ENCODE results near the gene HS1BP3. TPM values are rescaled to one million over a fixed set of nuclear protein-coding genes. Genes with fewer than 3 reads are reported as not detected.

HS1BP3 gene
- total RNA-seq, 2 donors from 2014 or later = 5.8 to 9.3 TPM

DNA sequence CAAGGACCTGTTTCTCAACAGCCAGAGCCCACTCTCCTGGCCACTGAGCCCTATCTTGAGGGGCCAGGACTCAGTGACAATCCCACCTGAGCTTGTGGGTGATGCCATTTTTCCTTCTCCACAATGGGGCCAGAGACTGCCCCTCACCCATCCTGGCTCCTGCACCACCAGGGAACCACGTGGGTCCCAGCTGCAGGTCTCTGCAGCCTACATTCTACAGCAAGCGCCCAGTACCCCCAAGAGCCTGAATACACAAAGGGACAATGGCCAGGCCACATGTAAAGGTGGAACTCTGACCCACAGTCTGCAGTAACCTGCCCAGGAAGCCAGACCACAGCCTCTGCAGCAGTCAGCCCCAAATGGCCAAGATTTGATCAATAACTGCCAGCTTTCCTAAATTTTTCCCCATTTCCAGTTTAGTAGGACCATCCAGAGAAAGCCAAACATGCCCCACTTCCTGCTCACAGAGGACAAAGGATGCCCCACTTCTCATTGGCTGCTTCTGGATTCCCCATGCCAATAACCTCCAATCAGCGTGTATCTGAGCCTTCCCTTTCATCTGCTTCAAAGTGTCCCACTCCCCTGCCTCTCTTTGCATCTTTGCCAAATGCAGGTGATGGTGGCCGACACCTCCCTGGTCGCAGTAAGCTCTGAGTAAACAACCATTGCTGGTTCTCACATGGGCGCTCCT is 19.1 kb downstream of the HS1BP3 start:
- H3K9me3 Mint-ChIP-seq = no peaks in the 10 kb centered on the region
- H3K36me3 Mint-ChIP-seq = no peaks in the 10 kb centered on the region
- peaks cover 0 to 11% of the 10 kb centered on the region in 2 donors for H3K4me1 Mint-ChIP-seq (ENCODE audit: low read depth in 2 of 2)
- no peak overlapping the region for H3K4me3 Mint-ChIP-seq
- H3K27ac Mint-ChIP-seq = no peak overlapping the region
- ATAC-seq = no peak
- no peaks in the 10 kb centered on the region for H3K27me3 Mint-ChIP-seq
- no peak for DNase-seq (ENCODE audit: low spot score)

DNA sequence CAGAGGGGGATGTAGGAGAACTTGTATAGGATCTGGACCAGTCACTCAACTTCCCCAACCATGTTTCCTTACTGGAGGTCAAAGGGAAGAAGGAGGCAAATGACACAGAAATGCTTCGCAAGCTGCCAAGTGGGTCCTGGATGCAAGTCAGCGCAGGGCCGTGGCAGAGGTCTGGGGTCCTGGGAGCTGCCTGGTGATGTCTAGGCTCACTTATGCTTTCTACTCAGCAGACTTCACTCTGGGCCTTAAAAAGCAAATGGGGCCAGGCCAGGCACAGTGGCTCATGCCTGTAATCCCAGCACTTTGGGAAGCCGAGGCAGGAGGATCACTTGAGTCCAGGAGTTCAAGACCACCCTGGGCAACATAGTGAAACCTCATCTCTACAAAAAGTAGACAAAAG is 19.9 kb downstream of the HS1BP3 start:
- Mint-ChIP-seq H3K9me3 (no peaks in the 10 kb centered on the region), H3K36me3 (no peaks in the 10 kb centered on the region), H3K4me3 (no peak overlapping the region), H3K4me1 (ENCODE audit: low read depth in 2 of 2) (peaks cover 0 to 10% of the 10 kb centered on the region in 2 donors), H3K27me3 (no peaks in the 10 kb centered on the region), H3K27ac (no peak overlapping the region)
- DNase-seq (ENCODE audit: low spot score) (no peak), ATAC-seq (no peak)

DNA sequence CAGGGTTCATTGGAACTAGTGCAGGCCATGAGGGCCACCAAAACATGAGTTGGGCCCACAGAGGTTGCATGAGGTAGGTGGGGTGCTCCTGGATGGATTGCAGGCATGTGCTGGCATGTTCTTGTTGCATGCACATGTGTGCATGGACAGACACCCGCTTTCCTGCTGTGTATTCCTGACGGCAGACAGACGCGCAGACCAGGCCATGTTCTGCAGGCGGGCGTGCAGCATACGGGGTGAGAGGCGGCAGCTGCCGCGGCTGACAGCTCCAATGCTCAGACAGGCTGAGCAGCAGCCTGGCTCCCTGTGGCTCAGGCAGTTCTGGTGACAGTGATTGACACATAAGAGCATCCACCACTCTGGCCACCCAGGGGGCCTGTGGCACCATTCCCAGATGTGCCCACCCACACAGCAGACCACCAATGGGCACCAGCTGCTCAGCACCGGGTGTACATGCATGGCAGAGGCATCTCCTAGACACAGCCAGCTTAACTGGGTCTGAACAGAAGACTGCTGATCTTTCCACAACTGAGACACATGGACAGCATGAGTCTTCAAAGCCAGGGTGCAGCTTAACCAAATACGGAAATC is 21.2 kb downstream of the HS1BP3 start:
- no peaks in the 10 kb centered on the region for H3K36me3 Mint-ChIP-seq
- no peaks in the 10 kb centered on the region for H3K27me3 Mint-ChIP-seq
- H3K27ac Mint-ChIP-seq = no peak overlapping the region
- peaks cover 0 to 5% of the 10 kb centered on the region in 2 donors for H3K4me1 Mint-ChIP-seq (ENCODE audit: low read depth in 2 of 2)
- ATAC-seq (no peak), DNase-seq (ENCODE audit: low spot score) (no peak)
- no peaks in the 10 kb centered on the region for H3K9me3 Mint-ChIP-seq
- H3K4me3 Mint-ChIP-seq = no peak overlapping the region

DNA sequence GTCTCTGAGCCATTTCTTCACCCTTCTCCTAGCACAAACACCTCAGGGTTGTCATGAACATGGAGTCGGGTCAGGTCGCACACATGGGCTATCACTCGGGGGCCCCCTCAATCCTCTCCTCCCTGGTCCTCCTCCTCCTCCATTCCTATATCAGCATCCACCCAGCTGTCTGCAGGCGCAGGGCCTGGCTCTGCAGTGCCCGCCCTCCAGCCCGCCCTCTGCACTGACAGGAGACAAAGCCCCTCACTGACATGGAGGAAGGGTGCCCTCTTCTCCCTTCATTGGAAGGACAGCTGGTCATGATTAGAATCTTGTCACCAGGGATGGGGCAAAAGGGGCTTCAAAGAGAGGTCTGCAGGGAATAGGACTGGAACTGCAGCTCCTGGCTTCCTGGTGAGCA is 21.7 kb downstream of the HS1BP3 start:
- ATAC-seq (no peak), DNase-seq (ENCODE audit: low spot score) (no peak)
- H3K27ac Mint-ChIP-seq = no peak overlapping the region
- no peaks in the 10 kb centered on the region for H3K9me3 Mint-ChIP-seq
- H3K4me3 Mint-ChIP-seq = no peak overlapping the region
- H3K4me1 Mint-ChIP-seq (ENCODE audit: low read depth in 2 of 2) = peaks cover 0 to 4% of the 10 kb centered on the region in 2 donors
- H3K36me3 Mint-ChIP-seq = no peaks in the 10 kb centered on the region
- no peaks in the 10 kb centered on the region for H3K27me3 Mint-ChIP-seq

DNA sequence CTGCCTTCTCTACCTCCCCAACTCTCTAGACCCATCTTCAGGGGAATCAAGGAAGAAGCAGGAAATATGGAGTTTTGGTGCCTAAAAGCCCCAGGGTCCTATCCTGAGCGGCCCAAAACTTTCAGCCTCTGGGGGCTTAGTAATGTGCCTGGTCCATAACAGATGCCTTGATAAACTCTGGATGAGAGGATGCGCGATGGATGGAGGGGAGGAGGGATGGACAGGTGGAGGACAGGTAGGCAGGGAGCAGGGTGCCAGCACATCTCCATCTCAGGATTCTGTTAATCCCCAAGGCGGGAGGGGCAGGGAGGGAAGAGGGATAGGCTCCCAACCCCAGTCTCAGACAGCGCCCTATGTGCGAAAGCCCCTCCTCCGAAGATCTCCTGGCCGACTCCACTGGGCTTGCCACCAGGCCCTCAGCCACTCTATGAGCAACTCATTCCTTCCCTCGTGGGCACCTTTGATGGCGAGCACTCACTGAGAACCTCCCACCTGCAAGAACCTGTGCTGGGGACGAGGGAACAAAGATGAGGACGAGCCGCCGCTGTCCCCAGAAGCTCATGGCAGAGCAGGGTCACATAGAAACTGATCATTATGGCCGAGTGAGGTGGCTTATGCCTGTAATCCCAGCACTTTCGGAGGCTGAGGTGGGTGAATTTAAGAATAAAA is 23.1 kb downstream of the HS1BP3 start:
- Mint-ChIP-seq H3K36me3 (no peaks in the 10 kb centered on the region), H3K27ac (peak overlapping the region in 1 of 2 donors; percentile 14), H3K4me3 (no peak overlapping the region), H3K27me3 (no peaks in the 10 kb centered on the region), H3K9me3 (no peaks in the 10 kb centered on the region), H3K4me1 (ENCODE audit: low read depth in 2 of 2) (no peaks in the 10 kb centered on the region)
- ATAC-seq (no peak), DNase-seq (ENCODE audit: low spot score) (no peak)

DNA sequence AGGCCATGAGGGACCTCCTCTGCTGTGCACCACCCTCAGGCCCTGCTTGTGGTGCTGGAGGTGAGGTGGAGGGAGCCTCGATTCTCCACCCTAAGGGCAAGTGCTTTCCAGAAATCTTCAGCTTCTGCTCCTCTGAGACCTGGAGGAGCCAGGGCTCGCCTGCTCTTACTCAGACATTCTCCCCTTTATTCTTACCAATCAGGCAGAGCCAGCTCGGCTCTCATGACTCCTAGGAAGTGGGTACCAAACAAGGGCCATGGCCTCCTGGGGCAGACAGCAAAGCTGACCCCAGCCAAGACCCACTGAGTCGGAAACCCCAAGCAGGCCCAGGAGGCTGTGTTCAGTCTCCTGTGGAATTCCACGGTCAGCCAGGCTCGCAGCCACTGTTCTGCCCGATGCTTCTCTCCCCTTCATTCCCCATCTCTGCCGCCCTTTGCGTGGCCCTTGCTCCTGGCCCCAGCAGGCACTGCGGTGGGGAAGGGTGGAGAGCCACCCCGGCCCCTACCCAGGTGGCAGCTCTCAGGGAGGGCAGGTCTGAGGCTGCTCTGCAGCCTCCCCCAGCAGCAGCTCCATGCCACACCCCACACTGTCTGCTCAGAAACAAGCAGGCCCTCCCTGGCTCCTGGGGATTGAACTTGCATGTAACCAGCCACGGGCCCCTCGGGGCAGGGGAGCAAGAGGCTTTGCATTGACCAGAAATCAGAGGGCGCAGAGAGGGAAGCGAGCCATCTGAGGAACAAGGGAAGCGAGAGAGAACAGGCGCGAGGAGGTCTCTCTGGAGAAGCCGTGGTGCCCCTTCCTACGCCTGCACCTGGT is 24.0 kb downstream of the HS1BP3 start:
- DNase-seq (ENCODE audit: low spot score) (peak; percentile 55), ATAC-seq (no peak)
- Mint-ChIP-seq H3K4me1 (ENCODE audit: low read depth in 2 of 2) (no peaks in the 10 kb centered on the region), H3K9me3 (no peaks in the 10 kb centered on the region), H3K4me3 (no peak overlapping the region), H3K27me3 (no peaks in the 10 kb centered on the region), H3K27ac (no peak overlapping the region), H3K36me3 (no peaks in the 10 kb centered on the region)

DNA sequence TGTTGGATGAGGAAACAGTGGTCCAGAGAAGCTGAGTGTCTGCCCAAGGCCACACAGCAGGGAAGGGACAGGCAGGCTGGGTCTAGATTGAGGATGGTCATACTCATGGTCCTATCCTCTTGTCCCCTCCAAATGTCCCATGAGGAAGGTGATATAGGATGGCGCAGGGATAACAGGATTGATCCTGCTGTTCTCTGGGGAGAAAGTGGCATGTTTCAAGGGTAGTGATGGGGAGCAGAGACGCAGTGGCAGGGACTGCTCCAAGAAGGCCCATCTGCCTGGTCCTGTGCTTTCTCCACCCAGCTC is 24.6 kb downstream of the HS1BP3 start:
- no peaks in the 10 kb centered on the region for H3K9me3 Mint-ChIP-seq
- H3K4me3 Mint-ChIP-seq = no peak overlapping the region
- ATAC-seq = no peak
- H3K27ac Mint-ChIP-seq = no peak overlapping the region
- no peaks in the 10 kb centered on the region for H3K4me1 Mint-ChIP-seq (ENCODE audit: low read depth in 2 of 2)
- DNase-seq (ENCODE audit: low spot score) = no peak
- no peaks in the 10 kb centered on the region for H3K27me3 Mint-ChIP-seq
- no peaks in the 10 kb centered on the region for H3K36me3 Mint-ChIP-seq

DNA sequence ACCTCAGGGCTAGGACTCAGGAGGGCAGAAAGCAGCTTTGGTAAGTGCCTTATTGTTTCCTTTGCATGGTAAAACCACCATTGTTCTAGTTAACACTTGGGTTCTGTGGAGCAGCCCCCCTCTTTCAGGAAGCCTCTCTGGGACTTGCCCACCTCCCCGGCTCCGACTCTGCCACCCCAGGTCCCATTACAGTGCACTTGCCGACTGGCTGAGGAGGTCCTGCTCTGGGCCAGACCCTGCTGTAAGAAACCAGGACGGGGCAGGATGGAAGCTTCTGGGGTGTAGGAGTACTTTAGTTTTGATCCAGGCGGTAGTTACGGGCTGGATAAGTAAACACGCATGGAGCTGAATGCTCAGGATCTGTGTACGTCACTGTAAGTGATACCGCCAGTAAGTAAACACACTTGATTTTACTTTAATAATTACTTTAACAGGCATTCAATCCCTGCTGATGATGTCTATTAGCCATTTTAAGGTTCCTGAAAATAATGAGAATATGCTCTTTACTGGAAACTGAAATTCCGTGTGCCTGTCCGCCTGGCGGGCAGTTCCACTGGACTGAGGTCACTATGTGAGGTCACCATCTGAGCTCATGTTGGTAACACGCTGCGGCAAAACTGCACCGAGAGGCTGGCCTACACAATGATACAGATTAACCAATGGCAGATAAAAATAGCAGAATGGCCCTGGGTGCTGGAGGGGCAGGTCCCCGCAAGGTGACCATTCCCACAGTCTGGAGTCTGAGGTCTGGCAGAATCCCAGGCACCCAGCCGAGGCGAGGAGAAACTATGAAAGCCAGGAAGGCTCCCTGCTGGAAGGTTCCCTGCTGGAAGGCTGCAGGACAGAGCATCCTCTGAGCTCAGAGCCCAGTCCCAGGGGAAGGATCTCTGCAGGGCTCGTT is 25.2 kb downstream of the HS1BP3 start:
- Mint-ChIP-seq H3K36me3 (no peaks in the 10 kb centered on the region), H3K9me3 (no peaks in the 10 kb centered on the region), H3K27me3 (no peaks in the 10 kb centered on the region), H3K4me3 (no peak overlapping the region), H3K4me1 (ENCODE audit: low read depth in 2 of 2) (no peaks in the 10 kb centered on the region), H3K27ac (no peak overlapping the region)
- no peak for ATAC-seq
- DNase-seq (ENCODE audit: low spot score) = no peak

DNA sequence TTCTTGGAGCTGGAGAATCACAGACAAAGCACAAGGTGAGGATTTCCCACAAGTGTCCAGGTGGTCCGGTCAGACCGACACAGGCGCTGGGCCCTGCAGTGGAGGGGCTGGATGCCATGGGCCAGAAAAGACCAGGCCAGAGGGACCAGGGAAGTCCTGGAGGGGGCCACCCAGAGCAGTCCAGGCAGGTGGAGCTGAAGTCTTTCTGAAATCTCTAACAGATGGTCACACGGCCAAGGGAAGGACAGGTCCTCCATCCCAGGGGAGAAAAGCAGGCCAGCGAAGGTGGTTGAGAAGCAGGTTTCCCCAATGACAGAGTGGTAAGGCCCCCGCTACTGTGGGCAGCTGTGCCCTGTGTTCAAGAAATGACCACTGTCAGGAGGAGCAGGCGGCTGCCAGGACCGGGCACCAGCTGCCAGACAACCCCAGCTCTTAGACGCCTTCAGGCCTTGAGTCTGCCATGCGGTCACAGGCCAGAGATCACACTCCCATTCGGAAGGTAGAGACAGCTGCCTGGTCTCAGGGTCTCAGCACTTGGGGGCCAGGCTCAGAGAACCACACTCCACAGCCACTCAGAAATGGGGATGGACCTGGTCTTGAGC is 25.9 kb downstream of the HS1BP3 start:
- Mint-ChIP-seq H3K9me3 (no peaks in the 10 kb centered on the region), H3K27ac (no peak overlapping the region), H3K27me3 (no peaks in the 10 kb centered on the region), H3K36me3 (no peaks in the 10 kb centered on the region), H3K4me1 (ENCODE audit: low read depth in 2 of 2) (no peaks in the 10 kb centered on the region), H3K4me3 (no peak overlapping the region)
- DNase-seq (ENCODE audit: low spot score) (no peak), ATAC-seq (no peak)

DNA sequence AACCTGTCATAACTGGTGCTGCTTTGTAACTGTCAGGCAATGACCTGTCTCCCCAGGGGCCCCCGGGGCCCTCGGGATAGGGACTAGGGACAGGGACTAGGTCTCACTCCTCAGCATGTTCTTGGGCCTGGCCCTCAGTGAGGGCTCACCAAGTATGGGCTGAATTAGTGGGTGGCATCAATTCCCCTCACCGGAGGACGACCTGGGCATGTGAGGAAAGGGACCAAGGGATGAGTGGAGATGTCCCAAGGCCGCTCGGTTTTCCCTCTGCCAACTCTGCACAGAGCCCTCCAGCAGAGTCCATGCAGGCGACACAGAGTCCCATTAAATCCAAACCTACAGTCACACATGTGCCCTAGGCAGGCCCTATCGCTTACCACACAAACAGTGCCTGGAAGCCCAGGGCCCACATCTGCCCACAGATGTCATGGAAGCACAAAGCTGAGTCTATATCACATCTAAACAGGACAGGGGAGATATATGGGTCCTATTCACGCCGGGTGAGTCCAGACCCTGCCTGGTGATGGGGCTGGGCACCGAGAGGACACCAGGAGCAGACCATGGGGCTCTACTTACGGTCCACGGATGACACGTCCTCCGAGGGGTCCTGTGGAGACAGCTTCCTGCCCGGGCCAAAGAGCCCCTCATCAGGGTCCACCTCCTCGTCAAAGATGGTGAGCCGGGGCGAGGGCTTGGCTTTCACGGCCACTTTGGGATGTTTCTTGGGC is 26.6 kb downstream of the HS1BP3 start:
- ATAC-seq = no peak
- no peaks in the 10 kb centered on the region for H3K9me3 Mint-ChIP-seq
- no peaks in the 10 kb centered on the region for H3K27me3 Mint-ChIP-seq
- H3K4me3 Mint-ChIP-seq = no peak overlapping the region
- H3K27ac Mint-ChIP-seq = no peak overlapping the region
- peak; percentile 6 for DNase-seq (ENCODE audit: low spot score)
- H3K36me3 Mint-ChIP-seq = no peaks in the 10 kb centered on the region
- H3K4me1 Mint-ChIP-seq (ENCODE audit: low read depth in 2 of 2) = peaks cover 0 to 3% of the 10 kb centered on the region in 2 donors

DNA sequence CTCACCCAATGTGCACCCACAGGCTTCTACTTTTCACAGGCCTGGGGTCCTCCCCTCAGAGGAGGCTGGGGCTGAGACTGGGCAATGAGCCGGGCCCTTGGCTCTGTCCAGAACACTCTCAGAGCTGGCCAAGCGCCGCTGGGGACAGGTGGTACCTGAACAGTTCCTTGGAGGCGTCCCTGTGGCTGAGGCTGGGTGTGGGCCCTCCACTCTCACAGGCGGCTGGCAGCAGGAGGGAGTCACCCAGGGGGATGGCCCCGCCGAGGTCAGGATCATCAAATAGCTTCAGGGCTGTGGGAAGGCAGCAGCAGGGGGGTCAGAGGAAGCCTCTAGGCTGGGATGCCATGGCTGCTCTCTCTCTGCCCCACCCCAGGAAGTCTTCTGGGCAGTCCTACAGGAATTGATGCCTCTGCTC is 27.1 kb downstream of the HS1BP3 start:
- Mint-ChIP-seq H3K27ac (no peak overlapping the region), H3K4me1 (ENCODE audit: low read depth in 2 of 2) (peaks cover 0 to 4% of the 10 kb centered on the region in 2 donors), H3K9me3 (no peaks in the 10 kb centered on the region), H3K36me3 (no peaks in the 10 kb centered on the region), H3K27me3 (no peaks in the 10 kb centered on the region), H3K4me3 (no peak overlapping the region)
- DNase-seq (ENCODE audit: low spot score) = no peak
- ATAC-seq = no peak

DNA sequence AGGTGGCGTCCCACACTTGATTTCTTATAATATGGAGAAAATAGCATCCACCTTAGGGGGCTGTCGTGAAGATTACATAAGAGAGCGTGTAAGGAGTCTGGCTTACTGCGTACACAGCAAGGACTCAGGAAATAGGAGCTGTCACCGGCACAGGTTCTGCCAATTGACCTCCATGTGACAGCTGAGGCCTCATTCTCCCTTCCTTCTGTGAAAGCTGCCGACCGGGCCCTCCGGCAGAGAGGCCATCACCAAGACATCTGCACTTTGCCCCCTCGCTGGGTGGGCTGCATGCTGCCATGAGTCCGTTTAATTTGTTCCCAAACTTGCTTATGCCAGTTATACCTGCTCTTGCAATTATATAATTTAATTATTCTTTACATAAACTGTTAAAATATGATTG is 27.7 kb downstream of the HS1BP3 start:
- Mint-ChIP-seq H3K4me3 (no peak overlapping the region), H3K36me3 (no peaks in the 10 kb centered on the region), H3K27me3 (no peaks in the 10 kb centered on the region), H3K9me3 (no peaks in the 10 kb centered on the region), H3K27ac (no peak overlapping the region), H3K4me1 (ENCODE audit: low read depth in 2 of 2) (peaks cover 0 to 4% of the 10 kb centered on the region in 2 donors)
- no peak for DNase-seq (ENCODE audit: low spot score)
- no peak for ATAC-seq
